GM18861 (cell line): ENCODE results near the gene NIPBL.
"Not testable (repeated sequence)": the region's sequence is repeated elsewhere in the genome, so short reads cannot be mapped to it uniquely, and the experiment has no call there.

Source experiments
- ATAC-seq: cut with Tn5 transposase; IDR thresholded peaks from one replicate; pipeline ENCODE4 v1.9.1; 2021; ENCODE audit not compliant: unreplicated experiment

The NIPBL gene, protein sequence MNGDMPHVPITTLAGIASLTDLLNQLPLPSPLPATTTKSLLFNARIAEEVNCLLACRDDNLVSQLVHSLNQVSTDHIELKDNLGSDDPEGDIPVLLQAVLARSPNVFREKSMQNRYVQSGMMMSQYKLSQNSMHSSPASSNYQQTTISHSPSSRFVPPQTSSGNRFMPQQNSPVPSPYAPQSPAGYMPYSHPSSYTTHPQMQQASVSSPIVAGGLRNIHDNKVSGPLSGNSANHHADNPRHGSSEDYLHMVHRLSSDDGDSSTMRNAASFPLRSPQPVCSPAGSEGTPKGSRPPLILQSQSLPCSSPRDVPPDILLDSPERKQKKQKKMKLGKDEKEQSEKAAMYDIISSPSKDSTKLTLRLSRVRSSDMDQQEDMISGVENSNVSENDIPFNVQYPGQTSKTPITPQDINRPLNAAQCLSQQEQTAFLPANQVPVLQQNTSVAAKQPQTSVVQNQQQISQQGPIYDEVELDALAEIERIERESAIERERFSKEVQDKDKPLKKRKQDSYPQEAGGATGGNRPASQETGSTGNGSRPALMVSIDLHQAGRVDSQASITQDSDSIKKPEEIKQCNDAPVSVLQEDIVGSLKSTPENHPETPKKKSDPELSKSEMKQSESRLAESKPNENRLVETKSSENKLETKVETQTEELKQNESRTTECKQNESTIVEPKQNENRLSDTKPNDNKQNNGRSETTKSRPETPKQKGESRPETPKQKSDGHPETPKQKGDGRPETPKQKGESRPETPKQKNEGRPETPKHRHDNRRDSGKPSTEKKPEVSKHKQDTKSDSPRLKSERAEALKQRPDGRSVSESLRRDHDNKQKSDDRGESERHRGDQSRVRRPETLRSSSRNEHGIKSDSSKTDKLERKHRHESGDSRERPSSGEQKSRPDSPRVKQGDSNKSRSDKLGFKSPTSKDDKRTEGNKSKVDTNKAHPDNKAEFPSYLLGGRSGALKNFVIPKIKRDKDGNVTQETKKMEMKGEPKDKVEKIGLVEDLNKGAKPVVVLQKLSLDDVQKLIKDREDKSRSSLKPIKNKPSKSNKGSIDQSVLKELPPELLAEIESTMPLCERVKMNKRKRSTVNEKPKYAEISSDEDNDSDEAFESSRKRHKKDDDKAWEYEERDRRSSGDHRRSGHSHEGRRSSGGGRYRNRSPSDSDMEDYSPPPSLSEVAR (N-terminal part only)

DNA sequence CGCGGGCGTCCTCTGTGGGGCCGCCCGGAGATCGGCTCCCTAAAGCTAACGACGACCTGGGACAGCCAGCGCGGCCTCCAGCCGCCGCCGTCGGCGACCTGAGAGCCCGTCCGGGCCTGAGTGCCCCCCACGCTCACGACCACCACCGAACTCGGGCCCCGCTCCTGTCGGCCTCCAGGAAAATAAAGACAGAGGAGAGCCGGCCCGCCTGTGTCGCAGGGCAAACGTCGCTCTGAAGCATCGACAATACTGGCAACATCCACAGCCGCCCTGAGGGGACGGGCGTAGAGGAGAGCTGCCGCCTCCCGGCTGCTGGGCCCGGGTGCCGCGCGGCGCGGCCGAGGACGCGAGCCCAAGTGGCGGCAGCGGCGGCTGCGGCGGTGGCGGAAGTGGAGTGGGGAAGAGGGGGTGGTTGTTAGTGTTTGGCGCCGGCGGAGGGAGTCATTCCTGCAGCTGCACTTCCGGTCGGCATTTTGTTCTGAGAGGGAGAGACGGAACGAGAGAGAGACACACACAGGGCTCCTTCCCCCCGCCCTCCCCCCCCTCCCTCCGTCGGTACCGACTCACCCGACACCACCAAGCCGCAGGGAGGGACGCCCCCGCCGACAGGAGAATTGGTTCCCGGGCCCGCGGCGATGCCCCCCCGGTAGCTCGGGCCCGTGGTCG is at the start of gene NIPBL:
Gene NIPBL (plus strand): TSS at position 471 of the 666 bp plus-strand sequence. CDS start 76,928 bp downstream, outside the sequence.
- peak; percentile 49 for ATAC-seq

- no peak for ATAC-seq
These were observed 44.3 kb upstream of the NIPBL start for GRCh38 chr5:36832274-36832673.

DNA sequence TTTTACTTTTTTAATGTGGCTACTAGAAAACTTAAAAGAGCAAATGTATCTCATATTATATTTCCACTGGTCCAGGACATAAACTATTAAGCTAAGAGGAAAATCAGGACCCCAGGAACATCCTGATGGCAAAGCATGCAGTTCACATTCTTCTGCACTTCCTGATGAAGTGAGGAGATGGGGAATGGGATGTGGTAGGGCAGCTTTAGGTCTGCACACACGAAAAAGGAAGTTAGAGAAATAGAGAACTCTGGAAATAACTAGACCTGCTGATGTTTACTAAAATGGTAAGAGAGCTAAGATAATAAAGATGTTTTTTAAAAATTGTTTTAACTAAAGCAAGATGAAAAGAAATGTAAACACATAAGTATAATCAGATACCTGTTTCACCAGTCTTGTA is 39.7 kb upstream of the NIPBL start:
- ATAC-seq, result no peak

- no peak for ATAC-seq
These were observed 36.8 kb upstream of the NIPBL start for GRCh38 chr5:36839489-36840476.

DNA sequence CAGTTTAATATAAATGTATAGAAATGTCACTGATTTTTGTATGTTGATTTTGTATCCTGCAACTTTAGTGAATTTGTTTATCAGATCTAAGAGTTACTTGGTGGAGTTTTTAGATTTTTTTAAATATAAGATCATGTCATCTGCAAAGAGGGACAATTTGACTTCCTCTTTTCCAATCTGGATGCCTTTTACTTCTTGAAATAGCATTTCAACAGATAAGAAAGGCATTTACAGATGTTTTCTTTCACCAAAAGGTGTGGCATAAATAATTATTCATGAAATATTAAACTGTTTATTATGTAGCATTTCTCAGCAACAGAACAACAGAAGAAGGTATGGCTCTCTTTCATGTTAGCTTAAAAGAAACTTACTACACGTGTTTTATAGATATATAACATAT is 34.9 kb upstream of the NIPBL start:
- no peak for ATAC-seq

- no peak for ATAC-seq
These were observed 34.5 kb upstream of the NIPBL start for GRCh38 chr5:36842087-36842486.

- ATAC-seq, result no peak
These were observed 32.3 kb upstream of the NIPBL start for GRCh38 chr5:36844305-36844704.

DNA sequence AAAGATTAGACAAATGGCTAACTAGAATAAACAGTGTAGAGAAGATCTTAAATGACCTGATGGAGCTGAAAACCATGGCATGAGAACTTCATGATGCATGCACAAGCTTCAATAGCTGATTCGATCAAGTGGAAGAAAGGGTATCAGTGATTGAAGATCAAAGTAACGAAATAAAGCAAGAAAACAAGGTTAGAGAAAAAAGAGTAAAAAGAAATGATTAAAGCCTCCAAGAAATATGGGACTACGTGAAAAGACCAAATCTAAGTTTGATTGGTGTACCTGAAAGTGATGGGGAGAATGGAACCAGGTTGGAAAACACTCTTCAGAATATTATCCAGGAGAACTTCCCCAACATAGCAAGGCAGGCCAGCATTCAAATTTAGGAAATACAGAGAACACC is 28.0 kb upstream of the NIPBL start:
- ATAC-seq, result not testable (repeated sequence)

DNA sequence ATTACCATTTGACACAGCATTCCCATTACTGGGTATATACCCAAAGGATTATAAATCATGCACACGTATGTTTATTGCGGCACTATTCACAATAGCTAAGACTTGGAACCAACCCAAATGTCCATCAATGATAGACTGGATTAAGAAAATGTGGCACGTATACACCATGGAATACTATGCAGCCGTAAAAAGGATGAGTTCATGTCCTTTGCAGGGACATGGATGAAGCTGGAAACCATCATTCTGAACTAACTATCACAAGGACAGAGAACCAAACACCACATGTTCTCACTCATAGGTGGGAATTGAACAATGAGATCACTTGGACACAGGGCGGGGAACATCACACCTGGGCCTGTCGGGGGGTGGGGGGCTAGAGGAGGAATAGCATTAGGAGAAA is 23.7 kb upstream of the NIPBL start:
- not testable (repeated sequence) for ATAC-seq

- ATAC-seq, result no peak
These were observed 22.0 kb upstream of the NIPBL start for GRCh38 chr5:36854402-36855140.

DNA sequence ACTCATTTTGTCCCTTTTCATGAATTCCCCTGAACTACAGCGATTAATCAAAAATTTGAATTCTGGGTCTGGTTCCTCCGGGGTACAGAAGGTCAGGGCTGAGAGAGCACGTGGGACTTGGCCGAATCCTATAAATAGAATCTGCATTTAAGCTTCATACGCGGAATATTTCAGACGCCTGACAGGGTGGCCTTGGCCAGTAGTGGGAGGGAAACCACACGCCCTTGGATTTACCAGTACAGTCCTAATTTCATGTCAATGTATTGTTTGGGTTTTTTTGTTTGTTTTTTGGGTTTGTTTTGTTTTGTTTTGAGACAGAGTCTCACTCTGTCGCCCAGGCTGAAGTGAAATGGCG is 21.5 kb upstream of the NIPBL start:
- no peak for ATAC-seq

GRCh38 chr5:36861871-36862270 is 14.7 kb upstream of the NIPBL start:
- no peak for ATAC-seq

- ATAC-seq, result peak; percentile 83
These were observed 6.0 kb upstream of the NIPBL start for GRCh38 chr5:36870399-36871040.

DNA sequence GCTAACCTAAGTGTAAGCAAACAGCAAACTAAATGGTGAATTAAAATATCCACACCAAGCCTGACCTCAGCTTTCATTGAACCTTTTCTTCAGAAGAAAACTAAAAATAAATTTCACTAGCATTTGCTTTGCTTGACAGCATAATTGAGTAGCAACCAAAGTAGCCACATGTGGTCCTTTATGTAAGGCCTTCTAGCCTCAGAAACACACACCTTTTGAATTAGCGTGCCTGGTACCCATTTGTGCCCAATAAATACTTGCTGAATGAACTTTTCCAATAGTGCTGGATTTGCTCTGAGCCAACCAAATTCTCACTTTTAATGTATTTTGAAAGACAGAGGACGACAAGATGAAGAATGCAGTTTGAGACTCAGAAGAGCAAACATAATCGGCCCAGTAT is 2.1 kb upstream of the NIPBL start:
- no peak for ATAC-seq

DNA sequence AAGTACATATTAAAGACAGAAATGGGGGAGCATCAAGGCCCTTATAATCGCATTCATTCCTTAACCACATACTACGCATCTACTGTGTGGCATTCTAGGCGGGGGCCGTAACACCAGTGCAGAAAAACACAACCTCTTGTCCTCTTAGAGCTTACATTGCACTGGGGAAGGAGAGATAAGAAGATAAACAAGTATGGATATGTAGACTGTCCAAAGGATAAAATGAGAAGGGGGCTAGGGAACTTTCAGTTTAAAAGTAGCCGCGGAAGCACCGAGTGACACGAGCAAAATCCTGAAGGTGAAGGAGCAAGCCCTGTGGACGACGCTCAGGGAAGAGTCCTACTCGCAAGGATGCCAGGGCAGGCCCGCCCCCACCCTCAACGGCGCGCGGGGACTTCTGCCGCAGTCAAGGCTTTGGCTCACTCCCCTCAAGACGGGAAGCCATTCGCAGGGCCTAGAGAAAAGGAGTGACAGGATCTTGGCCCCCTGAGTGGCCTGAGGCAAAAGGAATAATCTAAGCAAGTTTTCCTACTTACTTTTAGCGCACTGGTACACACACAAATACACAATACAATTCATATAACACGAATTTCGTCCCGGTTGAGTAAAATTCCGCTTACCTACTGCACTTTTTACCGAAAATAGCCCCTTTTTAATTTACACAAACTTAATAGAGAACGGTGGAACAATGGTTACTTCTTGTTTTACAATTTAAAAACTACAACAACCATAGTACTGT is 1.3 kb upstream of the NIPBL start:
- no peak for ATAC-seq

GRCh38 chr5:36875790-36876298 is 725 bp upstream of the NIPBL start:
- ATAC-seq, result peak; percentile 38

DNA sequence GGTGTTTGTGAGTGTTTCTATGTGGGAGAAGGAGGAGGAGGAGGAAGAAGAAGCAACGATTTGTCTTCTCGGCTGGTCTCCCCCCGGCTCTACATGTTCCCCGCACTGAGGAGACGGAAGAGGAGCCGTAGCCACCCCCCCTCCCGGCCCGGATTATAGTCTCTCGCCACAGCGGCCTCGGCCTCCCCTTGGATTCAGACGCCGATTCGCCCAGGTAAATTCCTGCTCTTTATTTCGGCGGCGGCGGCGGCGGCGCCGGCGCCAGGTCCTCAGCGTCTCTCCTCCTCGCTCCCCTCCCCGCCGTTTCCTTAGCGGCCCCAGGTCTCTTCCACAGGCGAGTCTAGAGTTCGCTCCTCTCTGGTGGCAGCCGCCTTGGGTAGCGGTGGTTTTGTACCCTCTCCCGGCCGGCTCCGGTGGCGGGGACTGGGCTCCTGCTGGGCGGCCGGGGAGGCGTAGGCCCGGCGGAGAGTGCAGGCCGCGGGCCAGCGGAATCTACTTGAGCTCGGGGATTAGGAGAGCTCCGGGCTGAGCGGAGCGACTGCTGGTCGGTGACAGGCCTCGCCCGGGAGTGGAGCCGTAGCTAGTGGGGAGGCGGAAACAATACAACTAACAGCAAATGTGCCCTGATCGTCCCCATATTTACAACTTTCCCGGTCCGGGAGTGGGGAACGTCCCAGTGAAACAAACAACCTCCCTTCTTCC is 547 bp downstream of the NIPBL start:
- ATAC-seq, result no peak
